G401 (cell line): ENCODE results near the gene FBXL20. TPM values are rescaled to one million over a fixed set of nuclear protein-coding genes. Genes with fewer than 3 reads are reported as not detected.

ENCODE experiments used
- DNase-seq: peaks from one replicate; pipeline ENCODE4 v3.0.0-alpha.2; 2015; ENCODE audit warnings: low spot score
- in situ Hi-C: cut with HindIII; loops from 2 replicates; pipeline ENCODE4 v1.10.0; 2016; ENCODE audit warnings: low sequenced_read_pairs, mixed read lengths
- total RNA-seq: library from RNA; depleted of rRNA; stranded (reverse); fragments of >200 nt; shearing (Covaris generic); gene quantifications from 2 replicates; pipeline ENCODE4 v1.2.3, GENCODE V29; 2014

Gene FBXL20
- total RNA-seq, 1 experiment from 2014 or later = 11.0 TPM

DNA sequence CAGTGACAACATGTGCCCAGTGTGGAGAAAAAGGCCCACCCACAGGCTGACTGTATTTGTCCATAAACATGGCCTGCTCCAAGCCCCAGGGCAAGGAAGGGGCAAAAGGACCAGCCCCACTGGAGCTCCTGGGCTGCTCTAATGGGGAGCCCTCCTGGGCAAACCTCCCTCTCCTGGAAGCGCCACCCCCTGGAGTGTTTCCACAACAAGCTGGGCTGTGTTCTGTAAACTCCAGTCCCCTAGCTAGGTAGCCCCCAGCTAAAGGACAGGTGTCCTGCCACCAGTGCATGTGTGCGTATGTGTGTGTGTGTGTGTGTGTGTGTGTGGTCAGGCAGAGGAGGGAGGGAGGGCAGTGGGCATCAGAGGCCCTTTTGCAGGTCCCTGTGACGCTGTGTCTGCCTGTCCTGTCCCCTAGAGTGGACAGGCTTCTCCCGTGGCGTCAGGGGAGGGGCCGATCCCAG, 164.4 kb downstream of the FBXL20 start:
- in situ Hi-C loops = no loop called here
- DNase-seq = no peak

GRCh38 chr17:39236450-39236927, 164.9 kb downstream of the FBXL20 start:
- in situ Hi-C loops = no loop called here

GRCh38 chr17:39235555-39236449, 165.6 kb downstream of the FBXL20 start:
- peak; percentile 77 for DNase-seq
- in situ Hi-C loops = no loop called here

More at GRCh38 chr17:39236450-39236927, 164.9 kb downstream of the FBXL20 start:
- no peak for DNase-seq

DNA sequence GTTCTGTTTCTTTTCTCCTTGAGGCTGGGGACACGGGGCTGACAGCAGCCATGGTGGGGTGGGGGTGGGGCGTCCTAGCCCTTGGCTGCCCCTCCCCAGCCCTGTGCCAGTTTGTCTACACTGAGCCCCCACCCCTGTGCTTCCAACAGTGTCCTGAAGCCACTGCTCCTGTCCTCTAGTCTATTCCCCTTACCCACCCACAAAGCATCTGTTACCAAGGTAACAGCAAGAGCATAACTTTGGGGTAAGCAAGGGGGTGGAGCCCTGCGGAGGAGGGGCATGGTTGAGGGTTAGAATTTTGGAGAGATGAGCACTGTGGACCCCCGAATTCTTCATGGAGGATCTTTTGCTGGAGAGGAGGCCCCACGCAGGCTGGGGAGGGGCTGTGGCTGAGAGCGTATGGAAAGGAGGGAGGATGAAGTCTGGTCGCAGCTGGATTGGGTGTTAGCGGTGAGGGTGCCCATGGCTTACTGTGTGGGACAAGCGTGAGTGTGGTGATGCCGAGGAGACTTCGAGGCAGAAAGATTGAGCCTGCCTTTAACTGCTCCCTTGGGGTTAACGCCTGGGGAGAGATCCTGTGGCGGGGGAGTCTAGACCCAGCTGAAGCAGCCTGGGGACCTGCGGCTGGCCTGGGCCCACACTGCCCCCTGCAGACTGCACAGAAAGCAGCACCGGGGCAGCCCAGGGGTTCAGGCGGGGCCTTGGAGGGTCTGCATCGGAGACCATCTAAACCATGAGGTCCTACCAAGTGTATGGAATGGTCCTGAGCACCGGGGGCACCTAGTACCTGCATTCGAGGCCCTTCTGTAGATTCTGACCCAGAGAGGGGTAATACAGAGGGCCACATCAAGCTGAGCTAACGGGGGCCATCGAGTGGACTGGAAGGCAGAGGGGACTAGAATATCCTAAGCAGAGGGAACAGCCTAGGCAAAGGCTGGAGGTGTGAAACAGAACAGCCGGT, 169.6 kb downstream of the FBXL20 start:
- DNase-seq = no peak
- in situ Hi-C loops = no loop called here

- no peak for DNase-seq
- in situ Hi-C loops = no loop called here
Measured at GRCh38 chr17:39231091-39231561, 170.3 kb downstream of the FBXL20 start.

- DNase-seq = no peak
- in situ Hi-C loops = no loop called here
Measured at GRCh38 chr17:39230361-39230760, 171.1 kb downstream of the FBXL20 start.

DNA sequence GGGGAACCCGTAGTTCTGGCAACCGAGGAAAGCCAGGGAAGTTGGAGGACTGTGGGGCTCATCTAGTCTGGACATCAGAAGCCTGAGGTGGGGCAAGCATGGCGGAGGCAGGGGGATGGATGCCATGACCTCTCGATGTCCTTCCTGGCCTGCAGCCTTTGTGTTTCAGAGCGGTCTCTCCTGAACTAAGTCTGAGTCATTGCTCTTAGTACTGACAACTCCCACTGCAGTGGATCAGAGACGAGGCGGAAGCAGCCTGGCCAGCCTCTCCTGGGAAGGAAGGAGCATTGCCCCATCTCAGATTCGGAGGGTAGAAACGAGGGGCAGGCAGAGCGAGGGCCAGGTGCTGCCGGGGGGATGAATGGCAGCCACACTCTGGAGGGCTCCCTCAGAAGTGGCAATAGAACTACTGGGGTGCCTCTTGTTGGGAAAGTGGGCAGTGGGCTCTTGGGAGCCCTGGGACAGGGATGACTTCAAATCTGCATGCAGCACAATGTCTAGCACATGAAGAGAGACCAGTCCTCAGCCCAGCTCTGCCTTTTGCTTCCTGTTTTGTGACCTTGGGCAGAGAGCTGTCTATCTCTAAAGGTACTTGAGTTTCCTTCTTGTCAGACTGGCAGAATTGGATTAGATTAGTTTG, 172.0 kb downstream of the FBXL20 start:
- in situ Hi-C loops = no loop called here
- DNase-seq = no peak

- DNase-seq = no peak
- in situ Hi-C loops = no loop called here
Measured at GRCh38 chr17:39227364-39227919, 174.0 kb downstream of the FBXL20 start.

DNA sequence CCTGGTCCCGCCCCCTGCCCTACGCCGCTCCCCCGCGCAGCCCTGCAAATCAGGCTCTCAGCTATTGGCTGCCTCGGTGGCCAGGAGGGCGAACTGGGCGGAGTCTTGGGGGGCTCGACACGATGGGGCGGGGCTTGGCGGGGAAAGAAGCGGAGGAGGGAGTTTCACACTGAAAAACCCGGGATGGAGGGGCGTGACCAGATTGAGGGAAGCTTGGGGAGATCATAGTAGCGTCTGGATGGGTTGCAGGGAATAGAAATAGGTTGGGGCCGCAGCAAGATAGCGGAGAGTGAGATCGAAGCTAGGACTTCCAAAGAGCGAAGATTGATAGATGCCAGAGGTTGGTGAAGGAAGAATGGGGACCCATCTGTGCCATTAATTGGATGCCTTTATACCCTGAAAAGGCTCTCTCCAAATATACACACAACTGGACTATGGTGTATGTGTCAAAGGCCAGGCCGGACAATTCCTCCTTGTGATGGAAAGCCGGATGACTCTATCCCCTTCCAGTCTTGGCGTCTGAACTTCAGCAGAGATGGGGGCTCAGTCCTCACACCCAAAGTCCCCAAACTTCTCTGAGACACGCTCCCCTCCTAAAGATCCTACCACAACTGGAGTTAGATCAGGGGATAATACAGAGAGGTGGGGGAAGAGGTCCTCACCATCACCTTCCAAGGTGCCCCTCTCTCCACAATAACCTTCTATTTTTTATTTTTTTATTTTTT, 175.3 kb downstream of the FBXL20 start:
- in situ Hi-C loops = no loop called here
- peak; percentile 83 for DNase-seq

GRCh38 chr17:39225308-39225958, 176.0 kb downstream of the FBXL20 start, which contains the start of gene STAC2:
Gene STAC2, minus strand, starts transcription at chr17:39225945. Its CDS starts 443 bp downstream, at chr17:39225502.
- in situ Hi-C loops = no loop called here

DNA sequence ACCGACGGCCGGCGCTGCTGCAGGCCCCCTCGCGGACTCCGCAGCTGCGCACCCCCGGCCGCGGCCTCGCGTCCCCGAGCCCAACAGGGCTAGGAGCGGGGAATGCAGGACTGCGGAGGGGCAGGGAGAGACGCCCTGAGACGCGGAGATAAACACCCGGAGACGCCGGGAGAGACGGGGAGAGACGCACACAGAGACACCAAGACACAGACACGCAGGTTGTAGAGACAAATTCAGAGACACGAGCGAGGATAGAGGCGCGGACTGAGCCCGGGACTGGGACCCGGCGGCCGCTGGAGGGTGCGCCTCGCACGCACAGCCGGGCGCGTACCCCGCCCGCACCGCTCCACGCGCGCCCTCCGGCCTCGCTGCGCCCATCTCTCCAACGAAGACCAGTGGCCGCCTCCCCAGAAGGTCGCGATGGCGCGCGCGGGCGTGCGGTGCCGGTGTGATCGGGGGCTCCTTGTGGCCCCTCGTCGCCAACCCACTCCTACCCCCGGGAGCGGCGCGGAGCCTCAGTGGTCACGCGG, 176.6 kb downstream of the FBXL20 start:
- no peak for DNase-seq
- in situ Hi-C loops = no loop called here

More at GRCh38 chr17:39225308-39225958, 176.0 kb downstream of the FBXL20 start, which contains the start of gene STAC2:
- no peak for DNase-seq

DNA sequence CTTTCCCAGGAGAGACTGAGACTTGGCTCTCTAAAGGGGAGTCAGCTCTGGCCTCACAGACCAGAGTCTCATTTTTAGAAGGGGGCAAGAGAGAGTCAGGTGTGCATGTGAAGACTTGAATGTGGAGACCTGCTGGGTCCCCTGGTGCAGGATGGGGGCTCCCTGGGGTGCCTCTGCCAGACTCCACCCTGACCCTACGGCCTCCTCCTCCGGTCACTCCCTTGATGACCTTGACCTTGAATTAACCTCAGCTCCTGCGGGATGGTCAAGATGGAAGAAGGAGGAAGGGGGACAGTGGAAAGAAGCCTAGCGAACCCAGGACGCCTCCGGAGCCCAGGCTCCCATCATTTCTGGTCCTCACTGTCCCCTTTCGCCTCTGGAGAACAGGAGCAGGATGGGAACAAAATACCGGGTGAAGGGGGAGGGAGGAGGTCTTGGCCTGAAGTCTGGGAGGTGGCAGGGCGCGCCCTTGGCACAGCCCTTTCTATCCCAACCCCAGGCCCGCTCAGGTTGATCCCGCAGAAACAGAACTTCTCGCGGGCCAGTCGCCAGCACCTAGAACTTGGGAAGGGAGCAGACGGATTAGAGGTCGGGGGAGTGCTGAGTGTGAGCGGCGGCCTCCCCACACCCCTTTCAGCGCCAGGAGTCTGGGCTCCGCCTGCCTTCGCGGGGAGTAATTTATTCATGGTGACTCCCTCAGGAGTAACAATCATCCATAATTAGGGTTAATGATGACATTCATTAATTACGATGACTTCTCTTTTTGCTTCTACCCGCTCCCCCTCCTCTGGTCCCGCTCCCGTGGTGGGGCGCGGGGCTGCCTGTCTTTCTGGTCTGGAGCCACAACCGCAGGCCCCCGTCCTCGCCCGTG, 177.3 kb downstream of the FBXL20 start:
- DNase-seq = no peak
- in situ Hi-C loops = no loop called here

GRCh38 chr17:39222866-39223834, 178.3 kb downstream of the FBXL20 start:
- in situ Hi-C loops = no loop called here
- DNase-seq = no peak

DNA sequence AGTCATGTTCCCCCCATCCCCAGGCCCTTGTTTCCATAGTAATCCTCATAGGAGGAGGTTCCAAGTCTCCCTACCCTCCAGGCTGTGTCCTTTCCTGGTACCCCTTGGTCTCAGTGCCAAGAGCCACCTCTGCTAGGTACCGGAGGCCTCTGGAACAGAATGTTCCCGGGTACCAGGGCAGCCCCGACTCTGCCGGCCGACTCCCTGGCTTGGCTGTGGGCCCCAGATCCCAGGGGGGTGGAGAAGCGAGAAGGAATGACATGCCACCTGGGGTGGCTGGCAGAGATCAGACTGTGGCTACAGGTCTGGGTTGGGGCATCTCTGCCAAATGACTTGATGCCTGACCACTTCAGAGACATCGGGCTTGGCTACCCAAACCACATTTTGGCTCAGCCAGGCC, 179.3 kb downstream of the FBXL20 start:
- DNase-seq = no peak

GRCh38 chr17:39221572-39221971, 179.9 kb downstream of the FBXL20 start:
- DNase-seq = no peak
- in situ Hi-C loops = no loop called here

More for the DNA sequence above, 179.3 kb downstream of the FBXL20 start:
- in situ Hi-C loops = no loop called here
